GM23338 (cell line): ENCODE data around the gene TBC1D8B.

Source experiments
- CREB1 ChIP-seq: fragments of 250-450 bp; sonication (Bioruptor Pico); IDR thresholded peaks from 2 replicates; pipeline ENCODE4 v1.5.0; 2020; ENCODE audit warnings: low read depth, mild to moderate bottlenecking, moderate library complexity
- CTCF ChIP-seq, 2 experiments: fragments of 200-600 bp in 1 of 2; sonication (generic) in 1 of 2; conservative IDR thresholded peaks; 2 replicates each; pipeline versions ENCODE4 v1.5.1 to v1.6.1; 2016 to 2017; ENCODE audit warnings: antibody characterized with exemption in 2 of 2, low read depth in 2 of 2, mild to moderate bottlenecking in 2 of 2, moderate library complexity in 1 of 2
- ETS1 ChIP-seq: IDR thresholded peaks from 2 replicates; pipeline ENCODE4 v1.6.1; 2016; ENCODE audit warnings: antibody characterized with exemption
- EZH2 ChIP-seq: fragments of 200-600 bp; sonication (generic); IDR thresholded peaks from one replicate; pipeline ENCODE4 v1.8.0; 2017; ENCODE audit warnings: antibody characterized with exemption, mild to moderate bottlenecking, low read depth; ENCODE audit not compliant: unreplicated experiment
- EZH2phosphoT487 ChIP-seq: fragments of 200-600 bp; sonication (generic); IDR thresholded peaks from one replicate; pipeline ENCODE4 v1.8.1; 2018; ENCODE audit warnings: antibody characterized with exemption; ENCODE audit not compliant: unreplicated experiment
- JUNB ChIP-seq: IDR thresholded peaks from one replicate; pipeline ENCODE4 v1.6.1; 2016; ENCODE audit warnings: antibody characterized with exemption; ENCODE audit not compliant: unreplicated experiment
- POLR2AphosphoS5 ChIP-seq: IDR thresholded peaks from 2 replicates; pipeline ENCODE4 v1.6.1; 2016; ENCODE audit warnings: antibody characterized with exemption, low read depth
- REST ChIP-seq: IDR thresholded peaks from one replicate; pipeline ENCODE4 v1.6.1; 2018; ENCODE audit warnings: antibody characterized with exemption; ENCODE audit not compliant: unreplicated experiment
- ZNF331 ChIP-seq: fragments of 250-450 bp; sonication (Bioruptor Pico); IDR thresholded peaks from 2 replicates; pipeline ENCODE4 v1.5.0; 2020; ENCODE audit warnings: low read depth, mild to moderate bottlenecking, moderate library complexity

GRCh38 chrX:106912864-106913263, 110.4 kb downstream of the TBC1D8B start:
- TF ChIP-seq CTCF (conservative IDR thresholded peaks at IDR 0.05; ENCODE audit: low read depth in 2 of 2) (no peak), CREB1 (CRISPR knock-in tag) (no peak), EZH2 (no peak), REST (no peak), POLR2AphosphoS5 (no peak), JUNB (no peak), ETS1 (no peak), ZNF331 (CRISPR knock-in tag) (no peak), EZH2phosphoT487 (no peak)
